ENCODE data around the gene LRRIQ1.

Gene LRRIQ1

GRCh38 chr12:84995641-84996040, 40.5 kb upstream of the LRRIQ1 start:
- Histone ChIP-seq H3K9ac (ENCODE audit: low read length) (no peak overlapping the region), H3K4me2 (ENCODE audit: low read length) (no peak overlapping the region), H3K79me2 (ENCODE audit: insufficient read depth, low read length) (no peaks in the 10 kb centered on the region), H3K9me2 (ENCODE audit: low read depth, low read length) (no peaks in the 10 kb centered on the region), H3K4me1 (ENCODE audit: insufficient read depth, low read length, severe bottlenecking) (no peaks in the 10 kb centered on the region), H3F3A (ENCODE audit: insufficient read depth, low read length) (no peaks in the 10 kb centered on the region), H3K4me3 (ENCODE audit: low read depth, low read length, poor library complexity, severe bottlenecking) (no peak overlapping the region), H3K36me3 (ENCODE audit: insufficient read depth, low read length) (no peaks in the 10 kb centered on the region), H3K9me3 (ENCODE audit: low read length) (no peaks in the 10 kb centered on the region), H2AFZ (ENCODE audit: low read length) (no peak overlapping the region), H3K27ac (ENCODE audit: low read depth, low read length, poor library complexity, severe bottlenecking) (no peak overlapping the region), H3K27me3 (ENCODE audit: insufficient read depth, low read length) (no peaks in the 10 kb centered on the region), H4K20me1 (ENCODE audit: insufficient read depth, low read length) (no peaks in the 10 kb centered on the region)
- TF ChIP-seq EZH2 (IDR thresholded peaks at IDR 0.05; ENCODE audit: borderline replicate concordance, low read length): no peak

DNA sequence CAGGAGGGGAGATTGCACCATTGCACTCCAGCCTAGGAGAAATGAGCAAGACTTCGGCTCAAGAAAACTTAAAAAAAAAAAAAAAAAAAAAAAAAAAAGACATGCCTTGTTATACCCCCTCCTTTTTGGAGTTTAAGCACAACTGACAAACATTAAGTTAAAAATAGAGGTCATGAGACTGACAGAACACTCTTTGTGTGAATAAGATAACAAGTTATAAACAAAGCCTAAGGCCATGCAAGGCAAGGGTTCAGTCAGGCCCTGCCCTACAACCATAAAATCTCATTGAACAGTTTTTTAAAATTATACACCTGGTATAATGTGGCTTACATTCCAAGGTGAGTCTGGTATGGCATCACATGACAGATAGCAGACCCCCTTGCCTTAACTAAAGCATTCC, 39.4 kb upstream of the LRRIQ1 start:
- no peaks in the 10 kb centered on the region for H3K9me2 ChIP-seq (ENCODE audit: low read depth, low read length)
- H4K20me1 ChIP-seq (ENCODE audit: insufficient read depth, low read length): no peaks in the 10 kb centered on the region
- no peak overlapping the region for H3K9ac ChIP-seq (ENCODE audit: low read length)
- no peak overlapping the region for H3K4me3 ChIP-seq (ENCODE audit: low read depth, low read length, poor library complexity, severe bottlenecking)
- no peaks in the 10 kb centered on the region for H3K9me3 ChIP-seq (ENCODE audit: low read length)
- no peak overlapping the region for H3K27ac ChIP-seq (ENCODE audit: low read depth, low read length, poor library complexity, severe bottlenecking)
- H2AFZ ChIP-seq (ENCODE audit: low read length): no peak overlapping the region
- no peaks in the 10 kb centered on the region for H3F3A ChIP-seq (ENCODE audit: insufficient read depth, low read length)
- H3K36me3 ChIP-seq (ENCODE audit: insufficient read depth, low read length): no peaks in the 10 kb centered on the region
- H3K79me2 ChIP-seq (ENCODE audit: insufficient read depth, low read length): no peaks in the 10 kb centered on the region
- no peak for TF ChIP-seq CTCF (IDR thresholded peaks at IDR 0.05; ENCODE audit: low read length)
- TF ChIP-seq EZH2 (IDR thresholded peaks at IDR 0.05; ENCODE audit: borderline replicate concordance, low read length): no peak
- no peaks in the 10 kb centered on the region for H3K4me1 ChIP-seq (ENCODE audit: insufficient read depth, low read length, severe bottlenecking)
- H3K27me3 ChIP-seq (ENCODE audit: insufficient read depth, low read length): no peaks in the 10 kb centered on the region
- H3K4me2 ChIP-seq (ENCODE audit: low read length): no peak overlapping the region

GRCh38 chr12:84998341-84998740, 37.8 kb upstream of the LRRIQ1 start:
- H3K36me3 ChIP-seq (ENCODE audit: insufficient read depth, low read length): no peaks in the 10 kb centered on the region
- no peak overlapping the region for H2AFZ ChIP-seq (ENCODE audit: low read length)
- H3K4me2 ChIP-seq (ENCODE audit: low read length): no peak overlapping the region
- no peaks in the 10 kb centered on the region for H3K27me3 ChIP-seq (ENCODE audit: insufficient read depth, low read length)
- TF ChIP-seq EZH2 (IDR thresholded peaks at IDR 0.05; ENCODE audit: borderline replicate concordance, low read length): no peak
- no peak for TF ChIP-seq CTCF (IDR thresholded peaks at IDR 0.05; ENCODE audit: low read length)
- no peaks in the 10 kb centered on the region for H3F3A ChIP-seq (ENCODE audit: insufficient read depth, low read length)
- H3K4me1 ChIP-seq (ENCODE audit: insufficient read depth, low read length, severe bottlenecking): no peaks in the 10 kb centered on the region
- no peaks in the 10 kb centered on the region for H3K9me3 ChIP-seq (ENCODE audit: low read length)
- no peaks in the 10 kb centered on the region for H3K9me2 ChIP-seq (ENCODE audit: low read depth, low read length)
- H3K4me3 ChIP-seq (ENCODE audit: low read depth, low read length, poor library complexity, severe bottlenecking): no peak overlapping the region
- H3K27ac ChIP-seq (ENCODE audit: low read depth, low read length, poor library complexity, severe bottlenecking): no peak overlapping the region
- H3K79me2 ChIP-seq (ENCODE audit: insufficient read depth, low read length): no peaks in the 10 kb centered on the region
- H3K9ac ChIP-seq (ENCODE audit: low read length): no peak overlapping the region
- H4K20me1 ChIP-seq (ENCODE audit: insufficient read depth, low read length): no peaks in the 10 kb centered on the region

- no peaks in the 10 kb centered on the region for H4K20me1 ChIP-seq (ENCODE audit: insufficient read depth, low read length)
- no peaks in the 10 kb centered on the region for H3F3A ChIP-seq (ENCODE audit: insufficient read depth, low read length)
These were observed 35.4 kb upstream of the LRRIQ1 start for GRCh38 chr12:85000729-85001128.

More at GRCh38 chr12:85000729-85001128, 35.4 kb upstream of the LRRIQ1 start:
- no peaks in the 10 kb centered on the region for H3K79me2 ChIP-seq (ENCODE audit: insufficient read depth, low read length)
- H3K9me3 ChIP-seq (ENCODE audit: low read length): no peaks in the 10 kb centered on the region
- H3K9ac ChIP-seq (ENCODE audit: low read length): no peak overlapping the region
- no peaks in the 10 kb centered on the region for H3K27me3 ChIP-seq (ENCODE audit: insufficient read depth, low read length)
- H3K36me3 ChIP-seq (ENCODE audit: insufficient read depth, low read length): no peaks in the 10 kb centered on the region
- H3K27ac ChIP-seq (ENCODE audit: low read depth, low read length, poor library complexity, severe bottlenecking): no peak overlapping the region
- H3K9me2 ChIP-seq (ENCODE audit: low read depth, low read length): no peaks in the 10 kb centered on the region
- no peaks in the 10 kb centered on the region for H3K4me1 ChIP-seq (ENCODE audit: insufficient read depth, low read length, severe bottlenecking)
- TF ChIP-seq CTCF (IDR thresholded peaks at IDR 0.05; ENCODE audit: low read length) (no peak), EZH2 (IDR thresholded peaks at IDR 0.05; ENCODE audit: borderline replicate concordance, low read length) (no peak)
- no peak overlapping the region for H3K4me2 ChIP-seq (ENCODE audit: low read length)
- H2AFZ ChIP-seq (ENCODE audit: low read length): no peak overlapping the region
- no peak overlapping the region for H3K4me3 ChIP-seq (ENCODE audit: low read depth, low read length, poor library complexity, severe bottlenecking)
